HG03280 (cell line): ENCODE data around the gene C16orf74.

Source experiments
- ATAC-seq: cut with Tn5 transposase; IDR thresholded peaks from one replicate; pipeline ENCODE4 v1.9.1; 2021; ENCODE audit warnings: mild to moderate bottlenecking, moderate library complexity; ENCODE audit not compliant: unreplicated experiment

The C16orf74 gene

GRCh38 chr16:85751698-85752501, 1.0 kb upstream of the C16orf74 start:
- no peak for ATAC-seq

GRCh38 chr16:85750146-85750826, 610 bp downstream of the C16orf74 start:
- no peak for ATAC-seq

GRCh38 chr16:85749771-85750145, 1.1 kb downstream of the C16orf74 start:
- ATAC-seq: no peak

GRCh38 chr16:85746460-85747215, 4.3 kb downstream of the C16orf74 start:
- ATAC-seq: no peak

DNA sequence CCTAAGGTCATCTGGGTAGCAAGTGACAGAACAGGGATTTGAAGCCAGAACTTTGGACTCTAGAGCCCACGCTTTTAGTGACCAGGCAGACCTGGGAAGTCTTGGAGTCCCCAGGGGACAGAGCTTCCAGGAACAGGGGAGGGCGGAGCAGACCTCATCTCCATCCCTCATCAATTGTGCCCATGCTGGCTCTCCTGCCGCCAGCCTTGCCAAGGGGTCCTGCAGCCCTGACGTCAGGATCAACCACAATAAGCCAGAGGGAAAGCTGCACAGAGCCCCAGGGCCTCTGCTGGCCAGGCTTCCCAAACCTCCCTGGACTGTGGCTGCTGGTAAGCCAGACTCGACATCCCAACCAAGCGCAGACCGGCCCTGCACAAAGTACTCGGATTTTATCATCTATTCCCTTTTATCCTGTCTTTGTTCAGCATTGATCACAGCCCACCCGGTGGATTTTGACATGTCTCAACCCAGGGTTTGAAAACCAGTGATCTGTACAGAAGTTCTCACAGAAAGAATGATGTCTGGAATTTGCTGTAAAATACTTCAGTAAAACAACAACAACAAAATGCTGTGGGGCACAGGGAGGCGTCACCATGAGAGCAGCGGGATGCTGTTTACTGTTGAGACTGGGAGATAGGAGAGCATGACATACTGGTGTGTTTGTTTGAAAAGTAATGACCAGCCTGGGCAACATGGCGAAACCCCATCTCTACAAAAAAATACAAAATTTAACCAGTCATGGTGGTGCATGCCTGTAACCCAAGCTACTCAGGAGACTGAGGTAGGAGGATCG, 11.8 kb downstream of the C16orf74 start:
- ATAC-seq: no peak

DNA sequence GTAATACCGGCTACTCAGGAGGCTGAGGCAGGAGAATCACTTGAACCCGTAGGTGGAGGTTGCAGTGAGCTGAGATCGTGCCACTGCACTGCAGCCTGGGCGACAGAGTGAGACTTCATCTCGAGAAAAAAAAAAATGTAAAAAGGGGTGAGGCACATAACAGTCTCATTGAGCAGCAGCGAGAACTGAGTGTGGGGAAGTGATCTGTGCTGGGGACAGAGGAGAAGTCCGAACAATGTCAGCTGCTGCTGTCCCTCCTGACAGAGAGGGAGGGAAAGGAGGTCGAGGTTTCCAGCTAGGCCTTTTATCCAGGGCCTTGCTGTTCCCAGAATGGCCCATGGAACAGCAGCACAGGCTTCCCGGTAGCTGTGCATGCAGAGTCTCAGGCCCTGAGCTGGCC, 14.0 kb downstream of the C16orf74 start:
- no peak for ATAC-seq

DNA sequence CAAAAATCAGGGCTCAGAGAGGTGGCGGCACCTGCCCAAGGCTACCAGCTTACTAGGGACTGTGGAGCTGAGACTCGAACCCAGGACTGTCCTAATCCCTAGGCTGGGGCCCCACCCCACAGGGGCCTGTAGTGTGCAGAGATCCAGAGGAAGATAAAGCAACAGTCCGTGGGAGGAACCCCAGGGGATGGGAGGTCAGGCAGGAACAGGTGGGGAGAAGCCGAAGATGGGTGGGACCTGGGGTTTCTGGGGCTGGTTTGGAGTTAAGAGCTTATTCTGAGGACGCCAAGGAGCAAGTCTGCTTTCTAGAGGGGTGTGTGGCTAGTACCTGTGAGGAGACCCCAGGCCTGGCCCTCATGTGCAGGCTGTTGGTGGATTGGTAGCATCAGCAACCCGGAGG, 14.9 kb downstream of the C16orf74 start:
- ATAC-seq: no peak

DNA sequence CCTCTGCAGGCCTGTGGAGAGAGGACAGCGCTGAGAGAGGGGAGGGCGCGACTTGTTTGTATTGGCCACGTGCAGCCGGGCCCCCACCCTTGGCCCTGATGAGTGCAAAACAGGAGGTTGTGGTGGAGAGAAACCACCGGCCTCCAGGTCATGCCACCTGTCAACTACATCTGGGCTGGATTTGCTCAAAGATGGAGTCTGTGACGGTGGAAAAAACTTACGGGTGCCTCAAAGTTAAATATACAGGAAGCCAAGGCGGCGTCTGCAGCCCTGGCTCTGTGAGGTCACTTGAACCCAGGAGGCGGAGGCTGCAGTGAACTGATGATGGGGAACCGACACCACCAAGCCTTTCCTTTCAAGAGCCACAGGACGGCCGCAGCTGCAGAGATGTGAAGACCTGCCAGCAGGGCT, 15.7 kb downstream of the C16orf74 start:
- peak; percentile 65 for ATAC-seq

DNA sequence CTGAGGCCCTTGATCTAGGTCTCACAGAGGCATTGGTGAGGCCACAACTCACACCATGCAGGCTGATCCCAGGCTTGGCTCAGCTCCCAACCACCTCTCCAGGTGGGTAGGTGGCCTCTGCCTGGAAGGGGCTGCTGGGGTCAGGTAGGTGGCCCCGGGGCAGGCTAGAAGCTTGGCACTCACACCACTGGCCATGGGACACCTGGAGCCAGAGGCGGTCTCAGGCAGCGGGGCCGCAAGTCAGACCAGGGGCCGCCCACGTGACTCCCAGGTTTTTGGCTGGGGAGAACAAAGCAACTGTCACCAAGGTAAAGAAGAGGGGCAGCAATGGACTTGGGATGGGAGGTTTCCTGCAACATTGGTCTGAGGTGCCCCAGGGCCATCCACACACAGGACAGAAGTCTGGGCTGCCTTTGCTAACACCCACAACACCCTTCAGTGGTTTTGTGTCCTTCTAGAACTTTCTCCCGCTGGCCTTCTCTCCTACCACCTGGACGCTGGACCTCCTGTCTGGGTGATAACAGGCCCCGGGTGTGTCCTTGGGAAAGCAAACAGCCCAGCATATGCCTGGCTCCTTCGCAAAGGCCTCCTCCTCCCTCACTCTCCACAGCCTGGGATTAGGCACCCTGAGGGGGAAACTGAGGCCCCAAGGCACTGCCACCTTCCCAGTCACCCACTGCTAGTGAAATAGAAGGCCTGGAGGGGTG, 16.4 kb downstream of the C16orf74 start:
- no peak for ATAC-seq

GRCh38 chr16:85733839-85734170, 17.1 kb downstream of the C16orf74 start:
- no peak for ATAC-seq

GRCh38 chr16:85733155-85733838, 17.6 kb downstream of the C16orf74 start:
- no peak for ATAC-seq

DNA sequence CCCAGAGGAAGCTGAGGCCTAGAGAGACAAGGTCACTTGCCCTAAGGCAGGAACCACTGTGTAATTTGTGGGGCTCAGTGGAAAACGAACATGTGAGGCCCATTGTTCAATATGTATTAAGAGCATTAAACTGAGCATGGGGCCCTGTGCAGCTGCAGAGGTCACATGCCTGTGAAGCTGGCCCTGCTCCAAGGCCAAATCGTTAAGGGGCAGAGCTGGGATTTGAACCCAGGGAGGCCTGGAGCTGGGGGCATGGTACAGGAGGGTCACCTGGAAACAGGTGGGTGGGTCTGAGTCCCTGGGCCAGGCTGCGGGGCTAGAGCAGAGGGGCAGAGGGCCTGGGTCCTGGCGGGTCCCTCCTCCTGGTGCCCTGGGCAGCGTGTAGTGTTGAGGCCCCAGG, 19.7 kb downstream of the C16orf74 start:
- no peak for ATAC-seq

DNA sequence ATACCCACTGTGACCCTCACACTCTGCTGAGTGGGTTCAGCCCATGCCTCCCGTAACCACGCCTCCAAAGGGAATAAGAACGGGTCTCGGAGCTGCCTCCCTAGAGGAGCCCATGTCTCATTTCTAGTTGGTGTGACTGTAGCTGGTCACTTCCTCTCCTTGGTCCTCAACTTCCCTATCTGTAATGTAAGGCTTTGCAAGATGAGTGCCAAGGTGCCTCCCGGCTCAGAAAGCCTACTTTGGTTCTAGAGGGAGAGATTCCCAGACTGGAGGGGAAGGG, 20.8 kb downstream of the C16orf74 start:
- no peak for ATAC-seq

DNA sequence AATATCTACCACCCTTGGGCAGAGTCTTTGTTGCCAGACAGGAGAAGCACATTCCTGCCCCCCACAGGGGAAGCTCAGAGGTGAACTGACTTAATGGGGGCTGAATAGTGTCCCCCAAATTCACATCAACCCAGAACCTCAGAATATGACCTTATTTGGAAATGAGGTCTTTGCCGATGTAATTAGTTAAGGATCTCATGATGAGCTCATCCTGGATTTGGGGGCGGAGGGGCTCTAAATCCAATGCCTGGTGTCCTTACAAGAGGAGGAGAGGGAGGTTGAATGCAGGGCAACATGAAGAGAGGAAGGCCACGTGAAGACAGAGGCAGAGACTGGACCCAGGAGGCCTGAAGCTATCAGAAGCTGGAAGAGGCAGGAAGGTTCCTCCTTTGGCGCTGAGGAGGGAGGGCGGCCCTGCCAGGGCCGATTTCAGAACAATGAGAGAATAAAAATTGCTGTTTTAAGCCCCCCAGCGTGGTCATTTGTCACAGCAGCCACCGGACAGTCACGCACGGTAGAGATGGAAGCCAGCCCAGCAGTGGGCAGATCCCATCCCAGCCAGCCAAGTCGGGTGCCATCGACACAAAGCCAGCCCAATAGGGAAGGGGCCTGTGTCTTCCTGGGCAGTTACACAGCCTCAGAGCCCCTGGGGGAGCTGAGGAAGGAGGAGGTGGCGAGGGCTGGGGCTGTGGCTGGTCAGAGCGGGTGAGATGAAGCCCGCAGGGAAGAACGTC, 21.3 kb downstream of the C16orf74 start:
- no peak for ATAC-seq

- ATAC-seq: no peak
Measured at GRCh38 chr16:85728879-85729278, 22.0 kb downstream of the C16orf74 start.

- no peak for ATAC-seq
Measured at GRCh38 chr16:85724936-85725335, 26.0 kb downstream of the C16orf74 start.

- ATAC-seq: no peak
Measured at GRCh38 chr16:85724126-85724879, 26.6 kb downstream of the C16orf74 start.

DNA sequence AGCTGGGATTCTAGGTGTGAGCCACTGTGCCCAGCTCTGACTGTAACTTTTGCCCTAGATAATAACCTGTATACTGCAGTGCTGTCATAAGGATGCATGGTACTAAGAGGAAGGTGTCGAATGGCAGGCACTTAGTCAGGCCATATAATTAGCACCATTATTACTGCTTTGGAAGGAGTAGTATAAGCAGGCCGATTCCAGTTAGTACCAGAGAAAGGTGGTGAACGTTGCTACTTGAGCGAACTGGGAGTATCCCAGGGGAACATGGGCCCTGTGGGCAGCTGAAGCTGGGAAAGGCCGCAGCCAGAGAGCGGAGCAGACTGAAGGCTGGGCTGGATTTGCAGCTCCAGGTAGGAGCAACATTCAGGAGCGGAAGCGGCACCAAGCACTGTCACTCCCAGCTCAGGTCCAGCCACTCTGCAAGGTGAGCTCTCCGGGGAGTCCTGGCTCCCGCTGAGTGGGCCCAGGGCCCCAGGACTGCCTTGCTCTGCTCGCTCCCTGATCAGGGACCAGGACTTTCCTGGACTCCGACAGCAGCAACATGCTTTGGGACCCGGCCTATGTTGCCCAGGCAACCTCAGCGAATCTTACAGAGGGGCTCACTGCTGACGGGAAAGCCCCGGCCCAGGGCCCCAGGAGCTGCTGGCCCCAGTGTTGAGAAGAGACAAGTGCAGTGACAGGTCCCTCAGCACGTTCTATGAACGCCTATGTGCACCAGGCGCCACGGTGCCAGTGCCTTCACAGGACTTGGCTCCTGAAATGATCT, 28.6 kb downstream of the C16orf74 start:
- no peak for ATAC-seq
